HL-60 (cell line): ENCODE results near the gene ATP5F1E.

Experiments used
- CTCF ChIP-seq: IDR thresholded peaks from one replicate; pipeline ENCODE4 v1.5.1; 2011; ENCODE audit warnings: low read length, control low read depth, inconsistent platforms; ENCODE audit not compliant: insufficient read depth
- POLR2AphosphoS5 ChIP-seq: IDR thresholded peaks from 2 replicates; pipeline ENCODE4 v1.6.1; 2012; ENCODE audit warnings: low read depth

- no peak for TF ChIP-seq CTCF
- TF ChIP-seq POLR2AphosphoS5 = no peak
Measured at GRCh38 chr20:58991715-58992114, 40.4 kb downstream of the ATP5F1E start.
